ENCODE measurements around the gene TMEM92. TPM values are rescaled to one million over a fixed set of nuclear protein-coding genes. Genes with fewer than 3 reads are reported as not detected.
"Not testable (repeated sequence)": the region's sequence is repeated elsewhere in the genome, so short reads cannot be mapped to it uniquely, and the experiment has no call there.

The TMEM92 gene
- total RNA-seq, 8 experiments from 2014 or later, result 0.18 to 0.64 (median 0.38) TPM; not detected in 3

GRCh38 chr17:50314456-50315011, 40.3 kb downstream of the TMEM92 start:
- in situ Hi-C loops (cut with MboI; ENCODE audit: low pct_unique_long_range_greater_than_20kb in 2 of 9, low sequenced_read_pairs in 9 of 9, unreplicated experiment in 9 of 9), result no loop called here
- H3K27ac ChIP-seq, result no peak overlapping the region
- no peak for ATAC-seq (replicated peaks in 6 of 8)
- peaks cover 5 to 9% of the 10 kb centered on the region in 2 donors for H3K4me1 ChIP-seq (replicated peaks in 1 of 2)
- 70 to 93% (median 82%) methylated on average over 1 to 5 of the region's 6 CpGs; no CpG with 5 or more reads in 3 of the 10 experiments for WGBS, 10 experiments
- no peak overlapping the region for H3K4me3 ChIP-seq

DNA sequence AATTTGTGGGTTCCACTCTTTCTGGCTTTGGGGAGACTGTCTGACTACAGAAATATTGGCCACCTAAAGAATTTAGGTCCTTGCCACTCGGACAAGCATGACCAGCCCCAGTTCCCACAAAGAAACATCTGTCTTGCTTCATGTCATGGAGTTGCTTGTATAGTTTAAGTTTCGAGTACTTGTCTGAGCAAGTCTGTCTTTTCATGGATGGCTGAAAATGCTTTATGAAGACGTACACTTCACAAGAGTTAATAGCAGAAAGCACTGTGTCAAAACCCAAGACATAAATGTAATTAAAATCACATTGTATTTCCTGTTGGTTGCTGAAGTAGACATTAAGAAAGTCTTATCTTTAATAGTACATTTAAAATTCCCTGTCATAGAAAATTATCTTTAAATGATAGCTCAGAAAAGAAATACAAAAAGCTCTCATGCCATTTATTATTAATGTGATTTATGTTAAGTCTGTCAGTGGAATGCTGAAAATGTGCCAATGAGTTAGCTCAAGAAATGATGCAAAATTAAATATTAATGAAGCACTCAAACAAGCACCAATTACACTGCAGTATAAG, 41.8 kb downstream of the TMEM92 start:
- WGBS, 10 experiments, result 17 to 100% (median 52%) methylated on average over 1 to 3 of the region's 3 CpGs; no CpG with 5 or more reads in 2 of the 10 experiments
- in situ Hi-C loops (cut with MboI; ENCODE audit: low pct_unique_long_range_greater_than_20kb in 2 of 9, low sequenced_read_pairs in 9 of 9, unreplicated experiment in 9 of 9), result no loop called here
- no peak for ATAC-seq (replicated peaks in 6 of 8)
- H3K4me3 ChIP-seq, result no peak overlapping the region
- H3K4me1 ChIP-seq (replicated peaks in 1 of 2), result peaks cover 9% of the 10 kb centered on the region in 2 donors
- H3K27ac ChIP-seq, result no peak overlapping the region

DNA sequence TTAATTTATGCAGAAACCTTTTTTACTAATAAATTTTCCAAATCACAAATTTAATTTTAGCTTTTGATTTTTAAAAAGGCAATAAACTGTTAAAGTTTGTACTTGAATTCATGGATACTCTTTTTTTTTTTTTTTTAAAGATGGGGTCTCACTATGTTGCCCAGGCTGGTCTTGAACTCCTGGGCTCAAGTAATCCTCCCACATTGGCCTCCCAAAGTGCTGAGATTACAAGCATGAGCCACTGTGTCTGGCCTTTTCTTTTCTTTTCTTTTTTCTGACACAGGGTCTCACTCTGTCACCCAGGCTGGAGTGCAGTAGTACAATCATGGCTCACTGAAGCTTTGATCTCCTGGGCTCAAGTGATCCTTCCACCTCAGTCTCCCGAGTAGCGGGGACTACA, 42.4 kb downstream of the TMEM92 start:
- H3K27ac ChIP-seq; H3K4me1 ChIP-seq (replicated peaks in 1 of 2); H3K4me3 ChIP-seq; in situ Hi-C loops (cut with MboI; ENCODE audit: low pct_unique_long_range_greater_than_20kb in 2 of 9, low sequenced_read_pairs in 9 of 9, unreplicated experiment in 9 of 9); ATAC-seq (replicated peaks in 6 of 8): not testable (repeated sequence)
- WGBS, 10 experiments, result 73 to 100% (median 95%) methylated on average over 1 to 2 of the region's 2 CpGs; no CpG with 5 or more reads in 4 of the 10 experiments

GRCh38 chr17:50317121-50317520, 42.9 kb downstream of the TMEM92 start:
- peaks cover 9% of the 10 kb centered on the region in 2 donors for H3K4me1 ChIP-seq (replicated peaks in 1 of 2)
- ATAC-seq (replicated peaks in 6 of 8), result no peak
- in situ Hi-C loops (cut with MboI; ENCODE audit: low pct_unique_long_range_greater_than_20kb in 2 of 9, low sequenced_read_pairs in 9 of 9, unreplicated experiment in 9 of 9), result no loop called here
- H3K27ac ChIP-seq, result no peak overlapping the region
- H3K4me3 ChIP-seq, result no peak overlapping the region
- WGBS, 10 experiments, result 43 to 100% (median 100%) methylated on average over 1 to 2 of the region's 2 CpGs; no CpG with 5 or more reads in 2 of the 10 experiments

- Histone ChIP-seq H3K27ac (peak overlapping the region in 1 of 2 donors; percentile 72), H3K4me1 (replicated peaks in 1 of 2) (peaks cover 9% of the 10 kb centered on the region in 2 donors), H3K4me3 (no peak overlapping the region)
- in situ Hi-C loops (cut with MboI; ENCODE audit: low pct_unique_long_range_greater_than_20kb in 2 of 9, low sequenced_read_pairs in 9 of 9, unreplicated experiment in 9 of 9), result no loop called here
- 0 to 58% (median 30%) methylated on average over 1 to 8 of the region's 10 CpGs; no CpG with 5 or more reads in 4 of the 10 experiments for WGBS, 10 experiments
- peak in 5 of 8 experiments; percentile 70 to 90 (median 86) for ATAC-seq (replicated peaks in 6 of 8)
Observed at GRCh38 chr17:50318501-50319285, 44.4 kb downstream of the TMEM92 start.

- ATAC-seq (replicated peaks in 6 of 8), result peak in 4 of 8 experiments; percentile 2 to 50 (median 42)
- in situ Hi-C loops (cut with MboI; ENCODE audit: low pct_unique_long_range_greater_than_20kb in 2 of 9, low sequenced_read_pairs in 9 of 9, unreplicated experiment in 9 of 9), result no loop called here
- Histone ChIP-seq H3K4me1 (replicated peaks in 1 of 2) (peaks cover 9% of the 10 kb centered on the region in 2 donors), H3K27ac (peak overlapping the region in 1 of 2 donors; percentile 72), H3K4me3 (no peak overlapping the region)
- 63 to 100% (median 80%) methylated on average over 1 to 7 of the region's 12 CpGs; no CpG with 5 or more reads in 2 of the 10 experiments for WGBS, 10 experiments
Observed at GRCh38 chr17:50319306-50320004, 45.2 kb downstream of the TMEM92 start.

DNA sequence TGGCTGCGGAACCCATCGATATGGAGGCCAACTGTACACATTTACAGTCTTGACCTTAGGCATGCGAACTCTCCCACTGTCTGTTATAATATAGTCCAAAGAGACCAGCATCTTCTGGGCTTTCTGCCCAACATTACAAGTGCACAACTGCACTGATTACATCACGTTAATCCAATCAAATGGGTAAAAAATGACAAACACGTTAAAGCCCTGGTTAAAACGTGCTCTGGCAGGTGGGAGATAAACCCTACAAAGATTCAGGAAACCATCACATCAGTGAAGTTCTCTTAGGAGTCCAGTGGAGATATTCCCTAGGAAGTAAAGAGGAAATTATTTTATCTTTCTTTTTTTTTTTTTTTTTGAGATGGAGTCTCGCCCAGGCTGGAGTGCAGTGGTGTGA, 48.0 kb downstream of the TMEM92 start:
- Histone ChIP-seq H3K4me1 (replicated peaks in 1 of 2) (peaks cover 9% of the 10 kb centered on the region in 2 donors), H3K4me3 (no peak overlapping the region), H3K27ac (no peak overlapping the region)
- WGBS, 10 experiments, result 55 to 97% (median 87%) methylated on average over 2 to 7 of the region's 7 CpGs
- ATAC-seq (replicated peaks in 6 of 8), result no peak
- in situ Hi-C loops (cut with MboI; ENCODE audit: low pct_unique_long_range_greater_than_20kb in 2 of 9, low sequenced_read_pairs in 9 of 9, unreplicated experiment in 9 of 9), result no loop called here

GRCh38 chr17:50323060-50323459, 48.8 kb downstream of the TMEM92 start:
- Histone ChIP-seq H3K4me3 (no peak overlapping the region), H3K27ac (no peak overlapping the region), H3K4me1 (replicated peaks in 1 of 2) (peaks cover 9% of the 10 kb centered on the region in 2 donors)
- no peak for ATAC-seq (replicated peaks in 6 of 8)
- in situ Hi-C loops (cut with MboI; ENCODE audit: low pct_unique_long_range_greater_than_20kb in 2 of 9, low sequenced_read_pairs in 9 of 9, unreplicated experiment in 9 of 9), result no loop called here
- 14 to 100% (median 75%) methylated on average over 1 to 5 of the region's 5 CpGs for WGBS, 10 experiments

DNA sequence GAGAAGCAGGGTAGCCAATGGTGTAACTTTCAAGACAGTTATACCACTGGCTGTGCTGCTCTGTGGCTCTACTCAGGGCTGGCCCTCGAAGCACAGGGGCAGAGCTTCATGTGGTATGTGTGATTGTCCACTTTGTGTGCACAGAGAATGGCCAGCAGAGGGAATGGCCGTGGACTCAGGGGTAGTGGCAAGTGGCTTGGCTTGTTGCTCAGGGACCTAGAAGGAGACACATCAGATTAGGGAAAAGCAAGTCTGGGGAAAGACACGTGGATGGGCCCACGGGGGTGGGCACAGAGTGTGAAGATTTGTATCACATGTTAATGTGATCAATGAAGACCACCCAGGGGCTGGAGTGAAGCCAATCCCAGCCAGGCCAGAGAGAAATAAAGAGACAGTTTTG, 51.6 kb downstream of the TMEM92 start:
- 8 to 85% (median 51%) methylated on average over 2 to 4 of the region's 4 CpGs; no CpG with 5 or more reads in 4 of the 10 experiments for WGBS, 10 experiments
- Histone ChIP-seq H3K4me1 (replicated peaks in 1 of 2) (no peaks in the 10 kb centered on the region), H3K27ac (no peak overlapping the region), H3K4me3 (no peak overlapping the region)
- no peak for ATAC-seq (replicated peaks in 6 of 8)
- in situ Hi-C loops (cut with MboI; ENCODE audit: low pct_unique_long_range_greater_than_20kb in 2 of 9, low sequenced_read_pairs in 9 of 9, unreplicated experiment in 9 of 9), result no loop called here

GRCh38 chr17:50326831-50327364, 52.6 kb downstream of the TMEM92 start:
- ATAC-seq (replicated peaks in 6 of 8), result no peak
- Histone ChIP-seq H3K4me3 (no peak overlapping the region), H3K4me1 (replicated peaks in 1 of 2) (no peaks in the 10 kb centered on the region), H3K27ac (no peak overlapping the region)
- in situ Hi-C loops (cut with MboI; ENCODE audit: low pct_unique_long_range_greater_than_20kb in 2 of 9, low sequenced_read_pairs in 9 of 9, unreplicated experiment in 9 of 9), result no loop called here
- 43 to 100% (median 78%) methylated on average over 1 to 8 of the region's 9 CpGs; no CpG with 5 or more reads in 3 of the 10 experiments for WGBS, 10 experiments

GRCh38 chr17:50328363-50329325, 54.4 kb downstream of the TMEM92 start:
- Histone ChIP-seq H3K27ac (no peak overlapping the region), H3K4me1 (replicated peaks in 1 of 2) (no peaks in the 10 kb centered on the region), H3K4me3 (no peak overlapping the region)
- in situ Hi-C loops (cut with MboI; ENCODE audit: low pct_unique_long_range_greater_than_20kb in 2 of 9, low sequenced_read_pairs in 9 of 9, unreplicated experiment in 9 of 9), result no loop called here
- WGBS, 10 experiments, result 18 to 66% (median 60%) methylated on average over 1 to 16 of the region's 21 CpGs; no CpG with 5 or more reads in 3 of the 10 experiments
- ATAC-seq (replicated peaks in 6 of 8), result no peak

DNA sequence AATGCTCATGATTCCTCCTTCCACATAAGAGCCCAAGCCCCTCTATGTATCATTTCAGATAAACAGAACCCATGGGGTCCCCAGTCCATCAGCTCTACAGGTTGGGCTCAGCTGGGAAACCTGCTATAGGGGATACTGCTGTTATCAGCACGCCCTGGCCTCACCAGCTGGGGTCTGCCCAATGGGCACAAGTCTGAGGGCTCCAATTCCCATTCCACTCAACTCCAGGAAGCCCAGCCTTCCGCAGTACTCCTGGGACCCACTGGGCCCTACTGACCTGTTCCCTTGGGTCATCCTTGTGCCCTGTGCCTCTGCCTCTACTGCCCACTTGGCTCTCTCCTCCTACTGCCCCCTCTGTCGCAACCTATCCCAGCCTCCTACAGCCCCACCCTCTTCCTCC, 55.5 kb downstream of the TMEM92 start:
- no peak for ATAC-seq (replicated peaks in 6 of 8)
- Histone ChIP-seq H3K27ac (no peak overlapping the region), H3K4me1 (replicated peaks in 1 of 2) (no peaks in the 10 kb centered on the region), H3K4me3 (no peak overlapping the region)
- in situ Hi-C loops (cut with MboI; ENCODE audit: low pct_unique_long_range_greater_than_20kb in 2 of 9, low sequenced_read_pairs in 9 of 9, unreplicated experiment in 9 of 9), result no loop called here
- WGBS, 10 experiments, result 80 to 100% (median 90%) methylated on average over 1 to 3 of the region's 3 CpGs; no CpG with 5 or more reads in 6 of the 10 experiments
